ENCODE measurements around the gene TUBGCP3.

TUBGCP3 gene

GRCh38 chr13:112453874-112454647 is 133.9 kb downstream of the TUBGCP3 start:
- no peak for DNase-seq (ENCODE audit: low read depth in 2 of 2)

DNA sequence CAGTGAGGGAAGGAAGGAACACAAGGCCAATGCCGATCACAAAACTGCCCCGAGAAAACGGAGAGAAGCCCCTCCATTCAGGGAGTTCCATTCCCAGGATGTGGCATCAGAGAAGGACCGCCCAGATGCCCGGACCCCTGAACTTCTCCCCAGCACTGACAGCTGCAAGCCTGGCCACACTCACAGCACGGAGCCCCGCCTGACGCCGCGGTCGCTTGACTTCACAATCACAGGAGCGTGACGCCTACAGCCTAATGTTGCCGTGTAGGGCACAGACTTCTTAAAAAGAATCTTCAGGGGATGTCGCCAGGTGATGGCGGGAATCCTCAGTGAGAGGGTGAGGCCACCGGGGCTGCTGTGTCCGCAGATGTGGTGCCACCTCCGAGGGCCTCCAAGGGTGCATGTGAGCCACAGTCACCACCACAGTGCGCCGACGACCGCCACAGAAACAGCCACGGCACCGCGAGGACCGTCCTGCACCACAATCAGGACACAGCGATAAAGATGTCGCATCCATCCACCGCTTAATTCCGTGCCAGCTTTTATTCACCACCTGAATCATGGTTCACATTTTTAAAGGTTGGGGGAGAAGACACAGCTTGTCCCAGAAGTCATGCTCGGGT is 134.6 kb downstream of the TUBGCP3 start:
- no peak for DNase-seq (ENCODE audit: low read depth in 2 of 2)

- DNase-seq (ENCODE audit: low read depth in 2 of 2): no peak
Observed at GRCh38 chr13:112452380-112453206, 135.4 kb downstream of the TUBGCP3 start.

- no peak for DNase-seq (ENCODE audit: low read depth in 2 of 2)
Observed at GRCh38 chr13:112451512-112452379, 136.2 kb downstream of the TUBGCP3 start.

DNA sequence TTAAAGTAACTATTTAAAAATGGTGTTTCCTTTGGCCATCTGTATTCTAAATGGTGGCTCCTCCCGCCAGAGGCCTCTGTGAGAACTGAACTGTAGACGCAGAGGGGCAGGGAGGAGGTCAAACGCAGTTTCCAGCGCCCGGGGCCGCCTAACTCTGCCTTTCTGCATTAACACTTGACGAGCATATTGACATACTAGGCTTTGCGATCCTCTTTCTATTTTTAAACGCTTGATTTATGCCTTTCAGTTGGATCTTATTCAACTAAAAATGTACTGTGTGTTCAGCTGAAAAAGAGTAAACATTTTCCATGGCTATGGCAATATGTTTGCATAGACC is 137.1 kb downstream of the TUBGCP3 start:
- no peak for DNase-seq (ENCODE audit: low read depth in 2 of 2)

DNA sequence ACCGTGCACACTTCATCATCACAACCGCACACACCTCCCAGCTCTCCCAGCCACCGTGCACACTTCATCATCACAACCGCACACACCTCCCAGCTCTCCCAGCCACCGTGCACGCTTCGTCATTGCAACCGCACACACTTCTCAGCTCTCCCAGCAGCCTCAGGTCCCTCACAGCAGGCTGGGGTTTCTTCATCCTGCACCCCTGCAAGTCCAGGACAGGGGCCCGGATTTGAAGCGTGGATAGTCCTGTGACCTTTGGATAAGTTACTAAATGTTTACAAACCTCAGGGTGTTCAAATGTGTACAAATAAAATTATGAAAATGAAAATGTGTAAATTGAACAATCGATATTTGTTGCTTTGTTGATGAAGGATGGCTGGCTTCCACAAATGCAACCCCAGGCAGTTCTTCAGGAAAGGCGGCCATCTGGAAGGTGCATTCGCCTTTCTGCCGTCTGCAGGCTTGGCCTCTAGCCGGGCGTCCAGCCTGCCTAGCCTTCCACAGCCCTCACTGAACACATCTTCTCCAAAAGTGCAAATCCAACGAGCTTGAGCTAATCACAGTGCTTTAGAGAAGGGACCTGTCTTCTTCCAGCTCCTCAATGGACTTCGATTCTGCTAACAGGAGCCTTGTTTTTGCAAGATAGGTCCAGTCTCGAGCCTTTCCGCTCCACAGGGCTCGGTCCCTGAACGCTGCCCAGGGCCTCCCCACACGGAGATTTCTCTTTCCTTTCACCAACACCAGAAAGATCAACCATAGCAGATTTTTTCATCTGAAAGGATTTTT is 137.6 kb downstream of the TUBGCP3 start:
- DNase-seq (ENCODE audit: low read depth in 2 of 2): no peak

DNA sequence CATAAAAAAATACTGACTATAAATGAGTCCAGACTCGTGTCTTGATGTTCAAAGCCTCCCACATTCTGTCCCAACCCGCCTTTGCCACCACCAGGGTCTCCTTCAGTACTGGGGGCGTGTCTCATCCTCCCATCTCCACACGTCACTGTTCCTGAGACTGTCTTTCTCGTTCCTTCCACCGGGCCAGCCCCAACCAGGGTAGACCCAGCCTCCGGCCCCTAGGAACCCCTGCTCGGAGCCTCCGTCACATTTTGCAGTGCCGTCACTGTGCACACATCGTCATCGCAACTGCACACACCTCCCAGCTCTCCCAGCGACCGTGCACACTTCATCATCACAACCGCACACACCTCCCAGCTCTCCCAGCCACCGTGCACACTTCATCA is 138.4 kb downstream of the TUBGCP3 start:
- DNase-seq (ENCODE audit: low read depth in 2 of 2): no peak

GRCh38 chr13:112448621-112449544 is 139.1 kb downstream of the TUBGCP3 start:
- no peak for DNase-seq (ENCODE audit: low read depth in 2 of 2)

- no peak for DNase-seq (ENCODE audit: low read depth in 2 of 2)
Observed at GRCh38 chr13:112447761-112448603, 140.0 kb downstream of the TUBGCP3 start.

- DNase-seq (ENCODE audit: low read depth in 2 of 2): no peak
Observed at GRCh38 chr13:112447306-112447705, 140.6 kb downstream of the TUBGCP3 start.

DNA sequence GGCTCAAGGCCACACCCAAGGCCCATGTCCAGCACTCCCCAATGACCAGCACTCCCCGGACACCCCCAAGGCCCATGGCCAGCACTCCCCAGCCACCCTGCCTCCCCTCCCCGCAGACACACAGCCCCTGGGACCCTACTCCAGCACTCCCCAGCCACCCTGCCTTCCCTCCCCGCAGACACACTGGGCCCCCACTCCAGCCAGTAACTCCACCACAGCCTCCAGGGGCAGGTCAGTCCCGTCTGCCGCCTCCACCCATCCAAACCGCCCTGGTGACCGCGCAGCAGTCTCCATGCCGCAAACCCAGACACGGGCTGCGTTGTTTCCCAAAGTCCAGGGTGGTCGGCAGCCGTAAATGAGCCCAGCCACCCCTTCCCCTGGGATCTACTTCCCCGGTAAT is 141.1 kb downstream of the TUBGCP3 start:
- no peak for DNase-seq (ENCODE audit: low read depth in 2 of 2)

- no peak for DNase-seq (ENCODE audit: low read depth in 2 of 2)
Observed at GRCh38 chr13:112446347-112446861, 141.5 kb downstream of the TUBGCP3 start.

DNA sequence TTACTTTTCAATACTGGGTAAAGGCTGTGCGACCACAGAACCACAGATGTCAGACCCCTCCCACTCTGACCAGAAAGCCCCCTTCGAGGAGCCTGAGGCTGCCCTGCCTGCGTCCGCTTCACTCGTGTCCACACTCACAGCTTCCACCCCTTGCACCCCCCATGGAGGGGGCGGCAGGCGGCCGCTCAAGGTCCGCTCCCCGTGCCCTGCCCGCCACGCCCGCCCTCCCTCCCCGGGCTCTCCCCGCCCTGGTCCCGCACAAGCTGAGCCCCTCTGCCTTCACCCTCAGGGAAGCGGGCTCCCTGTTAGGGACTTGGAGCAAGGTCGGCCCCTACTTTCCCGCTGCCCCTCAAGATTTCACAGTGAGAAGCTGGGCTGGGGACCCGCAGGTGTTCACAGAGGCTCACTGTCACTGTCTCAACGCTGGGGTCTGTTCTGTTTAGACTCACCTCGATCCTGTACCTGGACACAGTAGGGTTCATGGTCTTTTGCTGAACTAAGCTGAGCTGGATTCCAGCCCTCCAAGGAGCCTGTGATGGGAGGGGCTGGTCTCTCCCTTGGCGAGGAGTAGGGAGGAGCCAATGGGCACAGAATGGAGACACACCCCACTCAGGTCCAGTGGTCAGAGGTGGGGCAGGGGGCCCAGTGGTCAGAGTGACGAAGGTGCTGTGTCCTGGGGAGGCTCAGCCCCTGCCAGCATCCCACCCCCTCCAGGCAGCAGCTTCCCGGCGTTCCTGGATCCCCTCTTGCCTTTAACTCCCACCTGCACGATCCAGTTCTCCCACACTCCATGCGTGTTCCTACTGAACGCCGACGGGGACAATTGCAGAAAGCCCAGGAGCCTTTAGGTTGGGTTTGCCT is 142.3 kb downstream of the TUBGCP3 start:
- no peak for DNase-seq (ENCODE audit: low read depth in 2 of 2)

DNA sequence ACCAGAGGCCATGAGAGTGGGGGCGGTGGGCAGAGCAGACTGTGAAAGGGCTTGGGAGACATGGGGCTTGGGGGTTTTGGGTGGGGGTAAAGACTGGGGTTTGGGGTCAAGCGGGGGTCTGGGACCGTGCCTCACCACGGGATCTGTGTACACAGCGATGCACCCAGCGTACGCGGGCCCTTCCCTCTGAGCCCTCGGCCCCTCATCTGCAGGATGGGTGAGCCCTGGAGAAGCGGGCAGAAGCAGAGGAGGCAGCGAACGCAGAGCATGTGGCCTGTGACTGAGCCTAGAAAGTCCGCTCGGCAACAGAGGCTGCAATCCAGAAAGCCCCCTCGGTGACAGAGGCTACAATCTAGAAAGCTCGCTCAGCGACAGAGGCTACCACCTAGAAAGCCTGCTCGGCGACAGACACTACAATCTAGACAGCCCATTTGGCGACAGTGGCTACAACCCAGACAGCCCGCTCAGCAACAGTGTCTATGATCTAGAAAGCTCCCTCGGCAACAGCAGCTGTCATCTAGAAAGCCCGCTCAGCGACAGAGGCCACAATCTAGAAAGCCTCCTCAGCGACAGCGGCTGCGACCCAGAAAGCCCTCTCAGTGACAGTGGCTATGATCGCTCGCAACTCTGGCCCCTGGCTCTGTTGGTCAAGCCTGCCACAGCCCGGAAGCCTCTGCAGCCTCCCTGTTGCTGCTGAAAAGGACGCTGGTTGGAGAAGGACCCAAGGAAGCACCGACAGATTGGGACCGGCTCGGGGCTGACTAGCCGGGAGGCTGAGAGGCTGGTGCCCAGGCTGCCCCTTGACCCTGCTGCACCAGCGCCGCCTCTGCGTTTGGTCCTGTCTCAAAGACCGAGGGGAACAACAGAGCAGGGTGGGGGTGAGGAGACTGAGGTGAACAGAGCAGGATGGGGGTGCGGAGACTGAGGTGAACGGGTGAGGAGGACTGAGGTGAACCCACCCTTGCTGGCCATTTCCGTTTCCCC is 143.2 kb downstream of the TUBGCP3 start:
- DNase-seq (ENCODE audit: low read depth in 2 of 2): no peak

DNA sequence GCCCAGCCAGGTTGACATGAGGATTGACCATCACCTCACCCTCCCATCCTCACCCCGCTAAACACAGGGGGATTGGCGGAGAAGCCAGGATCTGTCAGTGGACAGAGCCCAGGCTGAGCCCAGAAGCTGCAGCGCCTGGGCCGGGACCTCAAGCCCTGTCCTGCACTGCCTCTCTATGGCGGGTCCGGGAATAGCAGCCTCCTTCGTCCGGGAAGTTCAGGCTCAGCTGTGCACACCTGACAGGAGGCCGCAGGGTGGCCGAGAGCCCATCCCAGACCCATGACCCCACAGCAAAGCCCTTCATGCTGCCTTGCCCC is 144.0 kb downstream of the TUBGCP3 start:
- DNase-seq (ENCODE audit: low read depth in 2 of 2): no peak

GRCh38 chr13:112443191-112443994 is 144.6 kb downstream of the TUBGCP3 start:
- no peak for DNase-seq (ENCODE audit: low read depth in 2 of 2)

All from activated CD8-positive, alpha-beta memory T cell treated with anti-CD3 and anti-CD28 coated beads for 4 hours (primary cell).